H9 (cell line): ENCODE results near the gene TMC4. TPM values are rescaled to one million over a fixed set of nuclear protein-coding genes. Genes with fewer than 3 reads are reported as not detected.
A peak's percentile ranks its signal among the peaks of the same experiment; 100 is the strongest.

Experiments
- DNase-seq: peaks from one replicate; pipeline ENCODE4 v3.0.0-alpha.2; 2017
- H2AFZ ChIP-seq: one replicate; pipeline ENCODE4 v1.6.1; 2013; ENCODE audit warnings: mild to moderate bottlenecking, low read length, control low read depth, moderate library complexity
- H2AK5ac ChIP-seq: 2 replicates; pipeline ENCODE4 v1.6.1; 2013; ENCODE audit warnings: low read length, control low read depth, mixed read lengths; ENCODE audit not compliant: insufficient read length
- H2BK120ac ChIP-seq: one replicate; pipeline ENCODE4 v1.6.1; 2013; ENCODE audit warnings: low read depth, mild to moderate bottlenecking, low read length, control low read depth, inconsistent platforms; ENCODE audit not compliant: poor library complexity, severe bottlenecking
- H2BK12ac ChIP-seq: 2 replicates; pipeline ENCODE4 v1.6.1; 2013; ENCODE audit warnings: low read length, control low read depth, mixed read lengths, low read depth; ENCODE audit not compliant: insufficient read length
- H2BK15ac ChIP-seq: 2 replicates; pipeline ENCODE4 v1.6.1; 2013; ENCODE audit warnings: low read depth, low read length, control low read depth
- H2BK20ac ChIP-seq: one replicate; pipeline ENCODE4 v1.6.1; 2013; ENCODE audit warnings: low read depth, mild to moderate bottlenecking, low read length, control low read depth, inconsistent platforms; ENCODE audit not compliant: poor library complexity, severe bottlenecking
- H2BK5ac ChIP-seq: 2 replicates; pipeline ENCODE4 v1.6.1; 2013; ENCODE audit warnings: low read length, control low read depth, mixed read lengths; ENCODE audit not compliant: insufficient read length
- H3K14ac ChIP-seq: 2 replicates; pipeline ENCODE4 v1.6.1; 2013; ENCODE audit warnings: low read length, control low read depth; ENCODE audit not compliant: insufficient read depth
- H3K18ac ChIP-seq: 2 replicates; pipeline ENCODE4 v1.6.1; 2013; ENCODE audit warnings: low read depth, mild to moderate bottlenecking, mixed read lengths, low read length, control low read depth; ENCODE audit not compliant: insufficient read length
- H3K23ac ChIP-seq: 2 replicates; pipeline ENCODE4 v1.6.1; 2013; ENCODE audit warnings: low read length, control low read depth, mixed read lengths, low read depth; ENCODE audit not compliant: insufficient read length
- H3K23me2 ChIP-seq: 2 replicates; pipeline ENCODE4 v1.6.1; 2013; ENCODE audit warnings: low read depth, mild to moderate bottlenecking, mixed read lengths, low read length, control low read depth; ENCODE audit not compliant: insufficient read length, poor library complexity, severe bottlenecking
- H3K27ac ChIP-seq: 2 replicates; pipeline ENCODE4 v1.5.1; 2013; ENCODE audit warnings: low read length, control low read depth, mixed read lengths, low read depth; ENCODE audit not compliant: insufficient read length
- H3K27me3 ChIP-seq: 2 replicates; pipeline ENCODE4 v1.6.1; 2013; ENCODE audit warnings: low read length, control low read depth, inconsistent platforms; ENCODE audit not compliant: insufficient read depth
- H3K4ac ChIP-seq: 2 replicates; pipeline ENCODE4 v1.6.1; 2013; ENCODE audit warnings: low read depth, mild to moderate bottlenecking, control low read depth, inconsistent platforms, low read length, moderate library complexity
- H3K4me1 ChIP-seq: 2 replicates; pipeline ENCODE4 v1.6.1; 2013; ENCODE audit warnings: low read length, control low read depth, inconsistent platforms; ENCODE audit not compliant: insufficient read depth
- H3K4me2 ChIP-seq: 2 replicates; pipeline ENCODE4 v1.6.1; 2013; ENCODE audit warnings: low read length, control low read depth, mixed read lengths; ENCODE audit not compliant: insufficient read length, insufficient read depth
- H3K56ac ChIP-seq: 2 replicates; pipeline ENCODE4 v1.6.1; 2013; ENCODE audit warnings: low read depth, mild to moderate bottlenecking, mixed read lengths, low read length, control low read depth; ENCODE audit not compliant: insufficient read length
- H3K79me1 ChIP-seq: 2 replicates; pipeline ENCODE4 v1.6.1; 2013; ENCODE audit warnings: low read depth, mild to moderate bottlenecking, moderate library complexity, low read length, control low read depth, inconsistent platforms; ENCODE audit not compliant: insufficient read depth, poor library complexity, severe bottlenecking
- H3K79me2 ChIP-seq: 2 replicates; pipeline ENCODE4 v1.6.1; 2013; ENCODE audit warnings: low read length, control low read depth, inconsistent platforms; ENCODE audit not compliant: insufficient read depth
- H3K9ac ChIP-seq: 2 replicates; pipeline ENCODE4 v1.6.1; 2013; ENCODE audit warnings: low read length, control low read depth, mixed read lengths; ENCODE audit not compliant: insufficient read length; ENCODE audit errors: extremely low read depth
- H3K9me3 ChIP-seq: one replicate; pipeline ENCODE4 v1.6.1; 2013; ENCODE audit warnings: low read depth, low read length, inconsistent platforms; ENCODE audit not compliant: control insufficient read depth
- H3T11ph ChIP-seq: one replicate; pipeline ENCODE4 v1.6.1; 2013; ENCODE audit warnings: mild to moderate bottlenecking, low read length, control low read depth, inconsistent platforms
- H4K20me1 ChIP-seq: one replicate; pipeline ENCODE4 v1.6.1; 2013; ENCODE audit not compliant: control insufficient read depth, insufficient read length, insufficient read depth
- H4K5ac ChIP-seq: 2 replicates; pipeline ENCODE4 v1.6.1; 2013; ENCODE audit warnings: low read depth, mild to moderate bottlenecking, mixed read lengths, low read length, control low read depth; ENCODE audit not compliant: insufficient read length
- H4K8ac ChIP-seq: replicated peaks from 2 replicates; pipeline ENCODE4 v1.6.1; 2013; ENCODE audit warnings: low read length, control low read depth, mixed read lengths, low read depth; ENCODE audit not compliant: insufficient read length
- H4K91ac ChIP-seq: 2 replicates; pipeline ENCODE4 v1.6.1; 2013; ENCODE audit warnings: low read depth, mild to moderate bottlenecking, moderate library complexity, mixed read lengths, low read length, control low read depth; ENCODE audit not compliant: insufficient read length
- H3K27ac Mint-ChIP-seq, 3 experiments: 2 replicates in 2 of 3; 3 replicates in 1 of 3; pipeline ENCODE4 v1.8.0; 2020 to 2021; ENCODE audit warnings: mixed read lengths in 3 of 3, mild to moderate bottlenecking in 1 of 3, moderate library complexity in 1 of 3
- H3K27me3 Mint-ChIP-seq: 2 replicates; pipeline ENCODE4 v1.8.0; 2021; ENCODE audit warnings: low read depth, mild to moderate bottlenecking, moderate library complexity, mixed read lengths
- H3K36me3 Mint-ChIP-seq, 3 experiments: 2 replicates in 2 of 3; 3 replicates in 1 of 3; pipeline ENCODE4 v1.8.0; 2020 to 2021; ENCODE audit warnings: low read depth in 3 of 3, mixed read lengths in 3 of 3; ENCODE audit not compliant: insufficient read depth in 1 of 3
- H3K4me1 Mint-ChIP-seq, 2 experiments: 2 replicates each; pipeline ENCODE4 v1.8.0; 2020; ENCODE audit warnings: mixed read lengths in 2 of 2
- H3K4me3 Mint-ChIP-seq, 2 experiments: 2 replicates in 1 of 2; 3 replicates in 1 of 2; pipeline ENCODE4 v1.8.0; 2020 to 2021; ENCODE audit warnings: mild to moderate bottlenecking in 2 of 2, mixed read lengths in 2 of 2, moderate library complexity in 1 of 2
- H3K9me3 Mint-ChIP-seq, 2 experiments: 2 replicates in 1 of 2; 3 replicates in 1 of 2; pipeline ENCODE4 v1.8.0; 2020; ENCODE audit warnings: mild to moderate bottlenecking in 2 of 2, mixed read lengths in 2 of 2, moderate library complexity in 1 of 2
- CTCF ChIP-seq: fragments of 200-600 bp; sonication (generic); conservative IDR thresholded peaks from 3 replicates; pipeline ENCODE4 v1.8.0; 2021; ENCODE audit warnings: antibody characterized with exemption, mild to moderate bottlenecking
- WGBS: extraction: QIAGEN DNeasy Blood & Tissue Kit; methylation state at CpG from one replicate; pipeline ENCODE4 v1.1.7; 2013; ENCODE audit warnings: missing lambda C conversion rate, low lambda C conversion rate, mixed read lengths; ENCODE audit not compliant: insufficient read length; ENCODE audit errors: extremely low coverage; 5-methylcytosine and 5-hydroxymethylcytosine counted together
- total RNA-seq: library from RNA; stranded (reverse); gene quantifications from 2 replicates; pipeline ENCODE4 v1.2.1, GENCODE V29; 2021

The TMC4 gene
- total RNA-seq, 1 experiment from 2014 or later = 12.2 TPM

GRCh38 chr19:54173951-54174834 lies 1.2 kb upstream of the TMC4 start:
- no peak overlapping the region for H3K9ac ChIP-seq
- H3K27me3 ChIP-seq = no peaks in the 10 kb centered on the region
- H3K56ac ChIP-seq = no peak overlapping the region
- no peaks in the 10 kb centered on the region for H3K79me2 ChIP-seq
- no peak overlapping the region for H3K27ac ChIP-seq
- TF ChIP-seq CTCF = no peak
- H3K4me1 ChIP-seq = no peaks in the 10 kb centered on the region
- H3K14ac ChIP-seq = no peak overlapping the region; the same call in 1 of the 2 replicates
- no peak overlapping the region for H2BK20ac ChIP-seq
- peaks cover 12 to 20% (median 15%) of the 10 kb centered on the region in 3 experiments; a peak in 6 of 7 replicates for H3K36me3 Mint-ChIP-seq
- H3K4me3 Mint-ChIP-seq = no peak overlapping the region
- H3K4ac ChIP-seq = no peak overlapping the region
- peaks cover 11 to 29% of the 10 kb centered on the region in 2 experiments for H3K4me1 Mint-ChIP-seq
- no peak overlapping the region for H4K91ac ChIP-seq
- no peak overlapping the region for H2BK12ac ChIP-seq
- H3K23me2 ChIP-seq = peaks cover 4% of the 10 kb centered on the region
- peak; percentile 43 for DNase-seq
- no peak overlapping the region for H2BK5ac ChIP-seq
- H3K27me3 Mint-ChIP-seq = no peaks in the 10 kb centered on the region; the same call in 1 of the 2 replicates
- H2BK120ac ChIP-seq = no peak overlapping the region
- H3K9me3 Mint-ChIP-seq = no peaks in the 10 kb centered on the region; a peak in 1 of 5 replicates
- no peak overlapping the region for H4K8ac ChIP-seq
- no CpG with 5 or more reads among the region's 25 CpGs for WGBS
- no peak overlapping the region for H2AFZ ChIP-seq
- no peak overlapping the region for H3K4me2 ChIP-seq
- H4K20me1 ChIP-seq = no peaks in the 10 kb centered on the region
- H4K5ac ChIP-seq = no peak overlapping the region
- no peaks in the 10 kb centered on the region for H3K9me3 ChIP-seq
- no peak overlapping the region for H2BK15ac ChIP-seq
- H2AK5ac ChIP-seq = no peak overlapping the region
- no peak overlapping the region for H3K23ac ChIP-seq
- no peak overlapping the region for H3T11ph ChIP-seq
- 0 out of 7 replicates have a peak overlapping the region, but pooled peaks of 1 of the 3 experiments have one; percentile 47 for H3K27ac Mint-ChIP-seq
- H3K18ac ChIP-seq = no peak overlapping the region
- no peaks in the 10 kb centered on the region for H3K79me1 ChIP-seq
